ENCODE data around the gene CRYBB2. TPM values are rescaled to one million over a fixed set of nuclear protein-coding genes. Genes with fewer than 3 reads are reported as not detected.

CRYBB2 gene
- total RNA-seq, 1 donor from 2014 or later: not detected

GRCh38 chr22:25187469-25187868 is 32.0 kb upstream of the CRYBB2 start:
- no peak for TF ChIP-seq EZH2phosphoT487 (IDR thresholded peaks at IDR 0.05)
- TF ChIP-seq, protein P1, sequence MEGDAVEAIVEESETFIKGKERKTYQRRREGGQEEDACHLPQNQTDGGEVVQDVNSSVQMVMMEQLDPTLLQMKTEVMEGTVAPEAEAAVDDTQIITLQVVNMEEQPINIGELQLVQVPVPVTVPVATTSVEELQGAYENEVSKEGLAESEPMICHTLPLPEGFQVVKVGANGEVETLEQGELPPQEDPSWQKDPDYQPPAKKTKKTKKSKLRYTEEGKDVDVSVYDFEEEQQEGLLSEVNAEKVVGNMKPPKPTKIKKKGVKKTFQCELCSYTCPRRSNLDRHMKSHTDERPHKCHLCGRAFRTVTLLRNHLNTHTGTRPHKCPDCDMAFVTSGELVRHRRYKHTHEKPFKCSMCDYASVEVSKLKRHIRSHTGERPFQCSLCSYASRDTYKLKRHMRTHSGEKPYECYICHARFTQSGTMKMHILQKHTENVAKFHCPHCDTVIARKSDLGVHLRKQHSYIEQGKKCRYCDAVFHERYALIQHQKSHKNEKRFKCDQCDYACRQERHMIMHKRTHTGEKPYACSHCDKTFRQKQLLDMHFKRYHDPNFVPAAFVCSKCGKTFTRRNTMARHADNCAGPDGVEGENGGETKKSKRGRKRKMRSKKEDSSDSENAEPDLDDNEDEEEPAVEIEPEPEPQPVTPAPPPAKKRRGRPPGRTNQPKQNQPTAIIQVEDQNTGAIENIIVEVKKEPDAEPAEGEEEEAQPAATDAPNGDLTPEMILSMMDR (IDR thresholded peaks at IDR 0.05): no peak
- TF ChIP-seq EZH2 (IDR thresholded peaks at IDR 0.05): no peak
- Mint-ChIP-seq H3K9me3 (no peaks in the 10 kb centered on the region), H3K36me3 (peaks cover 27% of the 10 kb centered on the region), H3K27me3 (ENCODE audit: insufficient read depth, low read depth) (peaks cover 3% of the 10 kb centered on the region), H3K4me1 (no peaks in the 10 kb centered on the region), H3K27ac (no peak overlapping the region), H3K4me3 (no peak overlapping the region)
- no peaks in the 10 kb centered on the region for H3K36me3 ChIP-seq
- no peaks in the 10 kb centered on the region for H3F3A ChIP-seq (ENCODE audit: low read depth)
- H2AFZ ChIP-seq (replicated peaks): no peak overlapping the region
- no peaks in the 10 kb centered on the region for H3K9me3 ChIP-seq (ENCODE audit: low read depth)
- H3K79me2 ChIP-seq (ENCODE audit: low read depth): no peaks in the 10 kb centered on the region
- H4K20me1 ChIP-seq (ENCODE audit: low read depth): peaks cover 4% of the 10 kb centered on the region
- H3K9ac ChIP-seq: no peak overlapping the region
- no peak overlapping the region for H3K4me2 ChIP-seq
- H3K27me3 ChIP-seq: no peaks in the 10 kb centered on the region
- no peak overlapping the region for H3K27ac ChIP-seq
- no peak for DNase-seq (ENCODE audit: low spot score)
- no peak overlapping the region for H3K4me3 ChIP-seq
- H3K4me1 ChIP-seq: no peaks in the 10 kb centered on the region

- peaks cover 19% of the 10 kb centered on the region for H3K36me3 Mint-ChIP-seq
- peaks cover 2% of the 10 kb centered on the region for H3K27me3 Mint-ChIP-seq (ENCODE audit: insufficient read depth, low read depth)
These were observed 27.0 kb upstream of the CRYBB2 start for GRCh38 chr22:25192406-25192805.

GRCh38 chr22:25193130-25193529 is 26.3 kb upstream of the CRYBB2 start:
- Histone ChIP-seq H3F3A (ENCODE audit: low read depth) (peaks cover 15% of the 10 kb centered on the region), H2AFZ (replicated peaks) (no peak overlapping the region), H3K4me3 (no peak overlapping the region), H3K9me3 (ENCODE audit: low read depth) (no peaks in the 10 kb centered on the region), H3K4me1 (peaks cover 11% of the 10 kb centered on the region), H3K27ac (no peak overlapping the region), H3K9ac (no peak overlapping the region), H3K79me2 (ENCODE audit: low read depth) (no peaks in the 10 kb centered on the region), H3K4me2 (no peak overlapping the region), H3K27me3 (no peaks in the 10 kb centered on the region), H3K36me3 (no peaks in the 10 kb centered on the region), H4K20me1 (ENCODE audit: low read depth) (peaks cover 61% of the 10 kb centered on the region)
- Mint-ChIP-seq H3K36me3 (peaks cover 18% of the 10 kb centered on the region), H3K27me3 (ENCODE audit: insufficient read depth, low read depth) (peaks cover 2% of the 10 kb centered on the region), H3K4me1 (peaks cover 18% of the 10 kb centered on the region), H3K9me3 (no peaks in the 10 kb centered on the region), H3K27ac (no peak overlapping the region), H3K4me3 (no peak overlapping the region)
- TF ChIP-seq EZH2 (IDR thresholded peaks at IDR 0.05) (no peak), EZH2phosphoT487 (IDR thresholded peaks at IDR 0.05) (no peak)
- TF ChIP-seq, protein P1 (IDR thresholded peaks at IDR 0.05): no peak
- DNase-seq (ENCODE audit: low spot score): no peak

More at GRCh38 chr22:25192406-25192805, 27.0 kb upstream of the CRYBB2 start:
- H4K20me1 ChIP-seq (ENCODE audit: low read depth): peaks cover 54% of the 10 kb centered on the region
- H3K4me3 Mint-ChIP-seq: no peak overlapping the region
- no peak overlapping the region for H2AFZ ChIP-seq (replicated peaks)
- H3K9me3 ChIP-seq (ENCODE audit: low read depth): no peaks in the 10 kb centered on the region
- peaks cover 10% of the 10 kb centered on the region for H3K4me1 ChIP-seq
- H3K79me2 ChIP-seq (ENCODE audit: low read depth): no peaks in the 10 kb centered on the region
- no peak for DNase-seq (ENCODE audit: low spot score)
- TF ChIP-seq EZH2 (IDR thresholded peaks at IDR 0.05) (no peak), EZH2phosphoT487 (IDR thresholded peaks at IDR 0.05) (no peak)
- TF ChIP-seq, protein P1 (IDR thresholded peaks at IDR 0.05): no peak
- H3K27ac ChIP-seq: no peak overlapping the region
- peaks cover 13% of the 10 kb centered on the region for H3K4me1 Mint-ChIP-seq
- H3K4me3 ChIP-seq: no peak overlapping the region
- H3K36me3 ChIP-seq: no peaks in the 10 kb centered on the region
- no peak overlapping the region for H3K4me2 ChIP-seq
- H3F3A ChIP-seq (ENCODE audit: low read depth): peaks cover 15% of the 10 kb centered on the region
- no peak overlapping the region for H3K27ac Mint-ChIP-seq
- H3K9me3 Mint-ChIP-seq: no peaks in the 10 kb centered on the region
- H3K9ac ChIP-seq: no peak overlapping the region
- H3K27me3 ChIP-seq: no peaks in the 10 kb centered on the region
